Mammary microvascular endothelial cell (primary cell): ENCODE measurements around the gene LRP6. TPM values are rescaled to one million over a fixed set of nuclear protein-coding genes. Genes with fewer than 3 reads are reported as not detected.

Experiments
- total RNA-seq: library from RNA; depleted of rRNA; stranded (reverse); fragments of >200 nt; gene quantifications from 2 replicates; pipeline ENCODE4 v1.2.3, GENCODE V29; 2015

LRP6 gene
- total RNA-seq, result 7.3 and 11.7 TPM in 2 replicates

DNA sequence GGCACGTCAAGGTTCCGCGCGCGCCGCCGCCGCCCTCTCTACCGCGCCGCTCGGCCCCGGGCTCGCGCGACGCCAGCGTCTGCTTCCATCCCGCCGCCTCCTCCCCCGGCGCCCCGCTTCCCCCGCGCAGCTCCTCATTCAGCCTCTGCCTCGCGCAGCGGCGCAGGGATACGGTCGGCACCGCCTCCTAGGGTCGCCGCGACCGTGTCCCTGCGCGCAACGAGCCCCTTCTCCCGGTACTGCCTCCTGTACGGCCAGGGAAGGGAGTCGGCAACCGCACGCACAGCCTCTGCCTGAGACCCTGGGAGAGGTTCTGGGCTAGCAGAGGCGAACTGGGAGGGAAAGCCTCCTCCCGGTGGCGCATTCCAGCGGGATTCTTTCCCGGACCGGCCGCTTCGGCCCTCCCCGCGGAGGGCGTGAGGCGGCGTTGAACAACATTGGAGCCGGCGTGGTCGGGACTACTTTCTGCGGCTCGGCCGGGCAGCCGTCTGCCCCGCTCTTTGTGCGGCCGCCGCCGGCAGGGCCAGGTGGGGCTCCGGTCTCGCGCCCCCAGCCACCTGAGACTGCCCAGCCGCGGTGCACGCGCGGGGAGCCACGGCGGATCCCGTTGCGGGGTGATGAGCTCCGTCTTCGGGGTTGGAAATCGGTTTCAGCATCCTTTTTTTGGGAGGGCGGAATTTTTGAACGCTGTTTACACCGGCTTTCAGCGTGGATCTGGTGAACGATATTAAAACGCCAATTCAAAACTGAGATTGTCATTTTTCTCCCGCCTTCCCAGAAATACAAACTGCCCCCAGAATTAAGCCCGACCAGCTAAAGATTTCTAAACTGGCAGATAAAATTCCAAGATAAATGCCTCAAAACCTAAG lies at the start of gene LRP6:
TSS of gene LRP6 (minus strand) at position 172 of the 869 bp plus-strand sequence. CDS start 309 bp downstream, outside the sequence.

DNA sequence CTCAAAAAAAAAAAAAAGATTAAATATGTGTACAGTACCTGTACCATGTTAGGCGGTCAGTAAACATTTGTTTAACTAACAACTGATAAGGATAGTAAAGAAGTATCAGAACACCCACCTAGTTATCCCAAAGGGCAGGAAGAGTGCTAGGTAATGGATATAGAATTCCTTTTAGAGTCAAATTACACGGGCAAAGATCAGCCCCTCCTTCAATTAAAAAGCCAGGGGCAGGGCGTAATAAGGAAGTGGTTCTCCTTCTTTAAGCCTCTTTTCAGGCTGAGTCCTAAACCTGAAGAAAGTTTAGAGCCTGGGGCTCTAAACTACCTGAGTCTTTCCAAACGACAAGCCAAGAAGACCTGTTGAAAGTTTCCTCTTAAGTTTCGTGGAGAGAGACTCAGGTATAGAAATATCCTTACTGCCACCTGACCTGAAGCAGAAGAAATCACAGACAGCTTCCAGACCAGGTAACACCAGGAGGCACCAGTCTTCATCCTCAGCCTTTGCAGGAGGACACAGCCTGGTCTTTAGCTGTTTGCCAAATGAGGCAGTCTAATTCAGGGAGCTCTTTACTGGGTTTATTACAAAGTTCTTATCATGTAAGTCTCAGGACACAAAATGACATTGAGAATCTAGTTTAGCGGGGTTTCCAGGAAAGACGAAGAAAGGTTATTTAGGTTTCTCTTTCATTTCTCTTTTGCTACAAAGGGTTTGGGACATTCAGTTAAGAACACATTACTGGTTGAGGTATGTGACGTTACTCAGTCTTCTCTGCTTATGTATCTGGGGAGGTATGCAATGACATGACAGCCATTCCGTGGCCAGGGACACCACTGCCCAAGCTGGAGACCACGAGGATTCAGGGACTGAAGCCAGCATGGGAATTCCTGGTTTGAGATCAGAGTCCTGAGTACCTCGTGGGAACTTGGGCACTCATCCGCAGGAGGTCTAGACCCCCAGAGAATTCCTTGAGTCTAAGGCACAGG lies 195.9 kb downstream of the LRP6 start, which contains the start of gene BCL2L14:
TSS of gene BCL2L14 (plus strand) at position 266 of the 983 bp plus-strand sequence. CDS start 8,367 bp downstream, outside the sequence.

Other genes with a start within 250 kb of the LRP6 start
- gene BCL2L14, start 196.1 kb downstream of the LRP6 start, total RNA-seq, result not detected in 2 replicates
- 31.1 and 43.1 TPM in 2 replicates for gene MANSC1, start 83.2 kb upstream of the LRP6 start, total RNA-seq
- gene BORCS5, start 90.0 kb upstream of the LRP6 start, total RNA-seq, result 5.2 and 6.3 TPM in 2 replicates